ENCODE results near the gene MAP2. TPM values are rescaled to one million over a fixed set of nuclear protein-coding genes. Genes with fewer than 3 reads are reported as not detected.

MAP2 gene
- total RNA-seq, 4 donors from 2014 or later: 73.8 to 211 (median 122) TPM

DNA sequence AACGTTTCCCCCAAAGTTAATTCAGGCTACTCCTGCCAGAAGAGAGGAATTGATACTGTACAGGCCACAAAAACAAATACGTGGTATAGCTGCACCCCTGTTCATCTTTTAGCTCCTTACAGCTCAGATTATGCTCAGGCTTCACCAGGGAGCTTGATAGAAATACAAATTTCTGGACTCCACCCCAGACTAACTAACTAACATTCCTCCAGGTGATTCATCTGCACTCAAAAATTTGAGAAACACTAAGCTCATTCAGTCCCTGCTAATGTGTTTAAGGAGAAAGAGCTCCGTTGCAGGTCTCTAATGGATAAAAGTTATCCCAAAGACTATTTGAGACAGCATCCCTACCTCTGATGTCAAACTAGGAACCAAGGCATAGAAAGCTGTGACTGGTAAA lies 311.0 kb downstream of the MAP2 start:
- intact Hi-C loops (cut with DNase I): no loop called here
- no peaks in the 10 kb centered on the region for H3K27me3 ChIP-seq
- no peaks in the 10 kb centered on the region for H3K9me3 ChIP-seq
- H3K36me3 ChIP-seq: no peaks in the 10 kb centered on the region
- H3K4me3 ChIP-seq (replicated peaks in 1 of 3): no peak overlapping the region
- DNase-seq: no peak
- H3K4me1 ChIP-seq: no peaks in the 10 kb centered on the region
- TF ChIP-seq CTCF (IDR thresholded peaks at IDR 0.05): no peak
- no peak for TF ChIP-seq POLR2A (IDR thresholded peaks at IDR 0.05)
- no peak overlapping the region for H3K27ac ChIP-seq
- 72 to 79% methylated on average over 3 of the region's 3 CpGs for WGBS, 2 donors

DNA sequence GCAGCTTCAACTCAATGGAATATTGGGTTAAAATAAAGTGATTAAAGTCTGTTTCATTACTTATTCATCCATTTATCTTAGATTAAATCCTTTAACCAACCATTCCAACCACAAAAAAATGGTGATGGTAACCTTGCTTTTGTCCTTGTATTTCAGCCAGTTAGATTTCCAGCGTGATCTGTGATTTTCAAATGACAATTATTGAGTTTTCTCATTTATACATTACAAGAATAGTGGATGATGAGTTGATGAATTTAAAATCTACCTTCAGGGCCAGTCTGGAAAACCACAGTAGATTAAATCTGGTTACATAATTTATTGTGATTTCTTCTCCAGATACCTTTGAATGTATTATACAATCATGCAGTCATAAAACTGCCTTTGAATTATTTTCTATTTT lies 318.1 kb downstream of the MAP2 start:
- Histone ChIP-seq H3K9me3 (no peaks in the 10 kb centered on the region), H3K27ac (no peak overlapping the region), H3K4me1 (no peaks in the 10 kb centered on the region), H3K36me3 (no peaks in the 10 kb centered on the region), H3K4me3 (replicated peaks in 1 of 3) (no peak overlapping the region), H3K27me3 (no peaks in the 10 kb centered on the region)
- 65 to 72% methylated on average over 1 of the region's 1 CpG for WGBS, 2 donors
- intact Hi-C loops (cut with DNase I): no loop called here
- no peak for DNase-seq
- TF ChIP-seq POLR2A (IDR thresholded peaks at IDR 0.05) (no peak), CTCF (IDR thresholded peaks at IDR 0.05) (no peak)

DNA sequence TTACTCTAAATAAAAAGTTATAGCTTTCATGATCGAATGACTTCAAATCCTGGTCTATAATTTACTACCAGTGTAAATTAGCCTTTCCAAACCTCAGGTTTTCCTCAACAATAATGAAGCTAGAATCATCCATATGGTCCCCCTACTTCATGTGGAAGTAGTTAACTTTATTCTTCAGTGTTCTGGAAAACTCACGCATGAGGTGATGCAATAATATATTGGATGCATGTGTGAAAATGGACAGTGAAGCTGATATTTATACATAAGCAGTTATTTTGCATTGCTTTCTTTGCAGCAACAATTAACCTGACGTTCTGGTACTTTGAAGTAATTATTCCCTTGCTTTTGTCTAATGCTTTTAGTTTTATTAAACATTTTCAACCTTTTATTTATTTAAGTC lies 329.2 kb downstream of the MAP2 start:
- intact Hi-C loops (cut with DNase I): no loop called here
- Histone ChIP-seq H3K27me3 (no peaks in the 10 kb centered on the region), H3K4me1 (no peaks in the 10 kb centered on the region)

DNA sequence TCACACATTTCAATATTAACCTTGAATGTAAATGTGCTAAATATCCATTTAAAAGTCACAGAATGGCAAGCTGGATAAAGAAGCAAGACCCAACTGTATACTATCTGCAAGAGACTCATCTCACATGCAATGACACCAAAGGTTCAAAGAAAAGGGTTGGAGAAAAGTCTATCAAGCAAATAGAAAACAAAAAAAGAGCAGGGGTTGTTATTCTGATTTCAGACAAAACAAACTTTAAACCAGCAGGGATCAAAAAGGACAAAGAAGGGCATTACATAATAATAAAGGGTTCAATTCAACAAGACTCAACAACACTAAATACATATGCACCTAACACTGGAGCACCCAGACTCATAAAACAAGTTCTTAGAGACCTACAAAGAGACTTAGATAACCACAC lies 333.3 kb downstream of the MAP2 start:
- H3K27ac ChIP-seq: no peak overlapping the region
- H3K9me3 ChIP-seq: no peaks in the 10 kb centered on the region
- DNase-seq: no peak
- TF ChIP-seq POLR2A (IDR thresholded peaks at IDR 0.05): no peak
- TF ChIP-seq CTCF (IDR thresholded peaks at IDR 0.05): no peak
- H3K4me3 ChIP-seq (replicated peaks in 1 of 3): no peak overlapping the region
- H3K36me3 ChIP-seq: no peaks in the 10 kb centered on the region
- H3K4me1 ChIP-seq: no peaks in the 10 kb centered on the region
- no peaks in the 10 kb centered on the region for H3K27me3 ChIP-seq
- intact Hi-C loops (cut with DNase I): no loop called here

More for the DNA sequence above, 329.2 kb downstream of the MAP2 start:
- H3K36me3 ChIP-seq: no peaks in the 10 kb centered on the region
- TF ChIP-seq POLR2A (IDR thresholded peaks at IDR 0.05) (no peak), CTCF (IDR thresholded peaks at IDR 0.05) (no peak)
- H3K4me3 ChIP-seq (replicated peaks in 1 of 3): no peak overlapping the region
- 51 to 55% methylated on average over 3 of the region's 3 CpGs for WGBS, 2 donors
- DNase-seq: no peak
- H3K27ac ChIP-seq: no peak overlapping the region
- no peaks in the 10 kb centered on the region for H3K9me3 ChIP-seq

DNA sequence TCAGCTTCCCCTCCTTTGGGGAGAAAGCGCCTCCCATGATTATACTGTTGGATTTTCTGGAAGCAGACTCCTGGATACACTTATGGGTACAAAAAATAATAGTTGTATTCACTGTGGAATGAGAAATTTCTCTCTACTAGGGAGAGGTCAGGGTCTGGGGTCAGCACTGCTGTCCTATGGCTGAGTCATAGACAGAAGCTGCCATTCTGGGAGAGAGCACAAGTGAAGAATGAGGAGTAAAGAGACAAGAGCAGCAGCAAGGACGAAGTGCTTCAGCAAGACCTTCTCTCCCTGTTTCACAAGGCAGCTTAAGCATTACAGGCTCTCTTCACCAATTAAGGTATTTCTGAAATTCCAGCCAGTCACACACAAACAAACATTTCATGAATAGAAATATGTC lies 337.7 kb downstream of the MAP2 start:
- intact Hi-C loops (cut with DNase I): no loop called here
- no peak for TF ChIP-seq CTCF (IDR thresholded peaks at IDR 0.05)
- TF ChIP-seq POLR2A (IDR thresholded peaks at IDR 0.05): no peak

More for the DNA sequence above, 337.7 kb downstream of the MAP2 start:
- Histone ChIP-seq H3K27me3 (no peaks in the 10 kb centered on the region), H3K9me3 (no peaks in the 10 kb centered on the region), H3K36me3 (no peaks in the 10 kb centered on the region), H3K27ac (no peak overlapping the region), H3K4me3 (replicated peaks in 1 of 3) (no peak overlapping the region), H3K4me1 (no peaks in the 10 kb centered on the region)
- no peak for DNase-seq
- WGBS, 2 donors: 52 to 58% methylated on average over 2 of the region's 2 CpGs
